ENCODE data around the gene APOM. TPM values are rescaled to one million over a fixed set of nuclear protein-coding genes. Genes with fewer than 3 reads are reported as not detected.

The APOM gene
- polyA plus RNA-seq, 4 donors = 7.2 to 32.8 (median 8.2) TPM

GRCh38 chr6:31643818-31644454 is 11.8 kb upstream of the APOM start:
- Histone ChIP-seq H3K27me3 (ENCODE audit: control insufficient read depth in 3 of 3, insufficient read depth in 3 of 3, low read length in 3 of 3) (no peaks in the 10 kb centered on the region), H3K4me1 (ENCODE audit: control insufficient read depth in 3 of 3, insufficient read depth in 2 of 3, low read depth in 1 of 3, low read length in 2 of 3) (no peaks in the 10 kb centered on the region), H3K9me3 (ENCODE audit: control insufficient read depth in 2 of 2, insufficient read depth in 1 of 2, low read depth in 1 of 2, low read length in 1 of 2) (no peaks in the 10 kb centered on the region), H3K27ac (ENCODE audit: low read depth in 1 of 3, low read length in 2 of 3) (no peak overlapping the region), H3K36me3 (ENCODE audit: control insufficient read depth in 3 of 3, insufficient read depth in 2 of 3, low read depth in 1 of 3, low read length in 3 of 3) (peaks cover 39 to 91% (median 60%) of the 10 kb centered on the region in 3 donors), H3K4me3 (ENCODE audit: low read depth in 1 of 3, low read length in 3 of 3) (no peak overlapping the region)
- DNase-seq = no peak
- FAIRE-seq = no peak
- WGBS, 3 donors = 69 to 86% (median 70%) methylated on average over 16 to 17 of the region's 17 CpGs

DNA sequence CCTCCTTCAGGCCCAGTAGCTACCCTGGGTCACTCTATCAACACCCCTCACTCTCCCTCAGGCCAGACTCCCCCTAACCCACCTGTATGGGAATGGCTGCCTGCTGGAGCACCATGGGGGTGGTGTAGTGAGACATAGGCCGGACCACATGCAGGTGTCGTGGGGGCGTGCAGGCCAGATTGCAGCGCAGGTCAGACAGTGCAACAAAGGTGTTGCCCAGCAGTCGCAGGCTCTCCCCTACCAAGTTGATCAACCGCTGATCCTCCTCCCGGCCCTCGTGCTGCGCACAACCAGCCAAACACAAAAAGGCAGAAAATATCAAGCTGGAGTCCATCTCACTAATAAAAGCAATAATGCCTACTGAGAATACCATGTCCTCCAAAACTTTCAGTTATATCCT is 10.4 kb upstream of the APOM start:
- no peak for DNase-seq
- 95 to 98% (median 96%) methylated on average over 9 of the region's 9 CpGs for WGBS, 3 donors
- Histone ChIP-seq H3K36me3 (ENCODE audit: control insufficient read depth in 3 of 3, insufficient read depth in 2 of 3, low read depth in 1 of 3, low read length in 3 of 3) (peaks cover 37 to 87% (median 56%) of the 10 kb centered on the region in 3 donors), H3K4me1 (ENCODE audit: control insufficient read depth in 3 of 3, insufficient read depth in 2 of 3, low read depth in 1 of 3, low read length in 2 of 3) (no peaks in the 10 kb centered on the region), H3K4me3 (ENCODE audit: low read depth in 1 of 3, low read length in 3 of 3) (no peak overlapping the region), H3K27ac (ENCODE audit: low read depth in 1 of 3, low read length in 2 of 3) (no peak overlapping the region), H3K27me3 (ENCODE audit: control insufficient read depth in 3 of 3, insufficient read depth in 3 of 3, low read length in 3 of 3) (no peaks in the 10 kb centered on the region), H3K9me3 (ENCODE audit: control insufficient read depth in 2 of 2, insufficient read depth in 1 of 2, low read depth in 1 of 2, low read length in 1 of 2) (no peaks in the 10 kb centered on the region)
- FAIRE-seq = no peak

DNA sequence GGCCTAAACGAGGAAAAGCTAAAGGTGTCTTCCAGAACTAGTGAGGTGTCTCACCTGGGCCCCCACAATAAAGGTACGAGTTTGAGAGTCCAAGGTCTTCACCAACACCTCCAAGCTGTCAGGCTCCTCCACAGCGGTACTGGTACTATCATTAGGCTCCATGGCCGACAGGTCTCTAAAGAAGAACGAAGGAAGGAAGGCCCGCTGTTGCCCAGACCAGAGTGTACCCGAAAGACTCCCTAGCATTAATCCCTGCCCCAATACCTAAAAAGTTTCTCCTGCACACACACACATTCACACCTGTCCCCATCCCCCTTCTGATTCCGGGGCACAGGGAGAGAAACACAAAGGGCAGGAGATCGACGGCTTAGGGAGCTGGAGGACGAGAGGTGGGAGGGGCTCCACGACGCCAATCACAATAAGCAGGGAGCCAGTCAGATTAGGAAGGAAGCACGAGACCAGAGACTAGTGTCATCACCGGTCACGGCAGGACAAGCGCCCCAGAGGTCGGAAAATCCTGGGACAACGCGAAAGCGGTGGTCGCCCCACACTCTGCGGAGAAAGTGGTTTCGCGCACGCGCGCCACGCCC is 4.0 kb upstream of the APOM start:
- peak; percentile 83 to 91 for DNase-seq
- peak overlapping the region; percentile 69 to 90 (median 77) for H3K4me3 ChIP-seq (ENCODE audit: low read depth in 1 of 3, low read length in 3 of 3)
- H3K27me3 ChIP-seq (ENCODE audit: control insufficient read depth in 3 of 3, insufficient read depth in 3 of 3, low read length in 3 of 3) = no peaks in the 10 kb centered on the region
- H3K36me3 ChIP-seq (ENCODE audit: control insufficient read depth in 3 of 3, insufficient read depth in 2 of 3, low read depth in 1 of 3, low read length in 3 of 3) = peaks cover 10 to 43% (median 19%) of the 10 kb centered on the region in 3 donors
- no peak for FAIRE-seq
- H3K27ac ChIP-seq (ENCODE audit: low read depth in 1 of 3, low read length in 2 of 3) = peak overlapping the region; percentile 91 to 99 (median 97)
- 1 to 3% (median 2%) methylated on average over 20 to 29 of the region's 29 CpGs for WGBS, 3 donors
- peaks cover 5 to 32% (median 10%) of the 10 kb centered on the region in 3 donors for H3K4me1 ChIP-seq (ENCODE audit: control insufficient read depth in 3 of 3, insufficient read depth in 2 of 3, low read depth in 1 of 3, low read length in 2 of 3)
- no peaks in the 10 kb centered on the region for H3K9me3 ChIP-seq (ENCODE audit: control insufficient read depth in 2 of 2, insufficient read depth in 1 of 2, low read depth in 1 of 2, low read length in 1 of 2)

- DNase-seq = peak in 1 of 2 donors; percentile 91
- Histone ChIP-seq H3K4me3 (ENCODE audit: low read depth in 1 of 3, low read length in 3 of 3) (peak overlapping the region; percentile 63 to 90 (median 77)), H3K36me3 (ENCODE audit: control insufficient read depth in 3 of 3, insufficient read depth in 2 of 3, low read depth in 1 of 3, low read length in 3 of 3) (peaks cover 10 to 43% (median 10%) of the 10 kb centered on the region in 3 donors), H3K27ac (ENCODE audit: low read depth in 1 of 3, low read length in 2 of 3) (peak overlapping the region; percentile 91 to 99 (median 97)), H3K27me3 (ENCODE audit: control insufficient read depth in 3 of 3, insufficient read depth in 3 of 3, low read length in 3 of 3) (no peaks in the 10 kb centered on the region), H3K9me3 (ENCODE audit: control insufficient read depth in 2 of 2, insufficient read depth in 1 of 2, low read depth in 1 of 2, low read length in 1 of 2) (no peaks in the 10 kb centered on the region), H3K4me1 (ENCODE audit: control insufficient read depth in 3 of 3, insufficient read depth in 2 of 3, low read depth in 1 of 3, low read length in 2 of 3) (peaks cover 5 to 35% (median 11%) of the 10 kb centered on the region in 3 donors)
- no peak for FAIRE-seq
- 6 to 7% (median 7%) methylated on average over 34 to 37 of the region's 37 CpGs for WGBS, 3 donors
Observed at GRCh38 chr6:31652925-31653724, 2.6 kb upstream of the APOM start.

GRCh38 chr6:31654574-31655348 is 933 bp upstream of the APOM start:
- WGBS, 3 donors = 85 to 88% (median 85%) methylated on average over 8 of the region's 8 CpGs
- Histone ChIP-seq H3K27ac (ENCODE audit: low read depth in 1 of 3, low read length in 2 of 3) (peak overlapping the region in 2 of 3 donors; percentile 9 to 37), H3K9me3 (ENCODE audit: control insufficient read depth in 2 of 2, insufficient read depth in 1 of 2, low read depth in 1 of 2, low read length in 1 of 2) (no peaks in the 10 kb centered on the region), H3K4me3 (ENCODE audit: low read depth in 1 of 3, low read length in 3 of 3) (no peak overlapping the region), H3K4me1 (ENCODE audit: control insufficient read depth in 3 of 3, insufficient read depth in 2 of 3, low read depth in 1 of 3, low read length in 2 of 3) (peaks cover 8 to 48% (median 21%) of the 10 kb centered on the region in 3 donors), H3K27me3 (ENCODE audit: control insufficient read depth in 3 of 3, insufficient read depth in 3 of 3, low read length in 3 of 3) (no peaks in the 10 kb centered on the region), H3K36me3 (ENCODE audit: control insufficient read depth in 3 of 3, insufficient read depth in 2 of 3, low read depth in 1 of 3, low read length in 3 of 3) (peaks cover 0 to 41% (median 2%) of the 10 kb centered on the region in 3 donors)
- FAIRE-seq (no peak), DNase-seq (no peak)

DNA sequence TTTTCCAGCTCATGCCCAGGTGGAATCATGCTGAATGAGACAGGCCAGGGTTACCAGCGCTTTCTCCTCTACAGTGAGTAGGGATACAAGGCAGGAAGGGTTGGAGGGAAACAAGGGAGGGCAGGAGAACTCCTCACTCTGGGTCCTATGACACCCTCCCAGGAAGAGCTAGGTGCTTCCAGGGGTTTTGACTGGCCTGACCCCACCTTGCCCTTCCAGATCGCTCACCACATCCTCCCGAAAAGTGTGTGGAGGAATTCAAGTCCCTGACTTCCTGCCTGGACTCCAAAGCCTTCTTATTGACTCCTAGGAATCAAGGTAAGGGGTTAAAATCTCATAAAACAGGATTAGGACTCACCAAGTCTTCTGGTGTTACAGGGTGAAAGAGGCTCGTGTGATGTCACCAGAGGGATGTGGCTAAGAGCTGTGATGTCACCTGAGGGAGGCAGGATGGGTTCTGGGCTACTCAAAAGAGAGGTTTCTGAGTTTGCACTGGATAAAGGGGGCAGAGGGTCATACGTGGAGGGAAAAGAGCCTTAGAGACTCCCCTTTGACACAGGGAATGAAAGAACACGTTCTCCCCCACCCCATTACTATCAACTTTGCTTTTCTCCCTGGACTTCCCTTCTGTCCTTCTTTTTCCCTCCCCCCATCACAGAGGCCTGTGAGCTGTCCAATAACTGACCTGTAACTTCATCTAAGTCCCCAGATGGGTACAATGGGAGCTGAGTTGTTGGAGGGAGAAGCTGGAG is 1.9 kb downstream of the APOM start:
- WGBS, 3 donors = 65 to 82% (median 76%) methylated on average over 6 of the region's 6 CpGs
- Histone ChIP-seq H3K4me3 (ENCODE audit: low read depth in 1 of 3, low read length in 3 of 3) (no peak overlapping the region), H3K27ac (ENCODE audit: low read depth in 1 of 3, low read length in 2 of 3) (no peak overlapping the region), H3K4me1 (ENCODE audit: control insufficient read depth in 3 of 3, insufficient read depth in 2 of 3, low read depth in 1 of 3, low read length in 2 of 3) (peaks cover 8 to 54% (median 19%) of the 10 kb centered on the region in 3 donors), H3K36me3 (ENCODE audit: control insufficient read depth in 3 of 3, insufficient read depth in 2 of 3, low read depth in 1 of 3, low read length in 3 of 3) (peaks cover 2 to 45% (median 5%) of the 10 kb centered on the region in 3 donors), H3K27me3 (ENCODE audit: control insufficient read depth in 3 of 3, insufficient read depth in 3 of 3, low read length in 3 of 3) (no peaks in the 10 kb centered on the region), H3K9me3 (ENCODE audit: control insufficient read depth in 2 of 2, insufficient read depth in 1 of 2, low read depth in 1 of 2, low read length in 1 of 2) (no peaks in the 10 kb centered on the region)
- DNase-seq (no peak), FAIRE-seq (no peak)

GRCh38 chr6:31658158-31658688 is 2.5 kb downstream of the APOM start:
- Histone ChIP-seq H3K27me3 (ENCODE audit: control insufficient read depth in 3 of 3, insufficient read depth in 3 of 3, low read length in 3 of 3) (no peaks in the 10 kb centered on the region), H3K9me3 (ENCODE audit: control insufficient read depth in 2 of 2, insufficient read depth in 1 of 2, low read depth in 1 of 2, low read length in 1 of 2) (no peaks in the 10 kb centered on the region), H3K4me1 (ENCODE audit: control insufficient read depth in 3 of 3, insufficient read depth in 2 of 3, low read depth in 1 of 3, low read length in 2 of 3) (peaks cover 8 to 61% (median 19%) of the 10 kb centered on the region in 3 donors), H3K27ac (ENCODE audit: low read depth in 1 of 3, low read length in 2 of 3) (no peak overlapping the region), H3K36me3 (ENCODE audit: control insufficient read depth in 3 of 3, insufficient read depth in 2 of 3, low read depth in 1 of 3, low read length in 3 of 3) (peaks cover 2 to 49% (median 5%) of the 10 kb centered on the region in 3 donors), H3K4me3 (ENCODE audit: low read depth in 1 of 3, low read length in 3 of 3) (no peak overlapping the region)
- DNase-seq (no peak), FAIRE-seq (no peak)
- WGBS, 3 donors = 61 to 71% (median 70%) methylated on average over 4 of the region's 4 CpGs
